Mesendoderm (in vitro differentiated cells): Measurements from ENCODE around the gene ZNF581.

Source experiments
- DNase-seq: peaks from one replicate; pipeline ENCODE4 v3.0.0; 2013
- H2AK5ac ChIP-seq: 2 replicates; pipeline ENCODE4 v1.6.1; 2013; ENCODE audit warnings: low read length, inconsistent platforms
- H2BK120ac ChIP-seq: 2 replicates; pipeline ENCODE4 v1.6.1; 2013; ENCODE audit warnings: low read depth, mild to moderate bottlenecking, low read length, moderate library complexity, mixed read lengths
- H2BK15ac ChIP-seq: replicated peaks from 2 replicates; pipeline ENCODE4 v1.6.1; 2013; ENCODE audit warnings: low read depth, mild to moderate bottlenecking, moderate library complexity
- H2BK5ac ChIP-seq: 2 replicates; pipeline ENCODE4 v1.6.1; 2013; ENCODE audit warnings: low read length, inconsistent platforms
- H3K18ac ChIP-seq: 2 replicates; pipeline ENCODE4 v1.6.1; 2013; ENCODE audit warnings: mild to moderate bottlenecking, low read length, mixed read lengths
- H3K23ac ChIP-seq: one replicate; pipeline ENCODE4 v1.6.1; 2013; ENCODE audit warnings: low read length
- H3K27ac ChIP-seq: 2 replicates; pipeline ENCODE4 v1.5.1; 2013; ENCODE audit warnings: low read depth, mild to moderate bottlenecking, inconsistent platforms, low read length, moderate library complexity
- H3K27me3 ChIP-seq: 2 replicates; pipeline ENCODE4 v1.6.1; 2013; ENCODE audit warnings: low read length, control low read depth, mild to moderate bottlenecking, inconsistent platforms; ENCODE audit not compliant: insufficient read depth, poor library complexity
- H3K36me3 ChIP-seq: 2 replicates; pipeline ENCODE4 v1.6.1; 2013; ENCODE audit warnings: low read length, inconsistent platforms; ENCODE audit not compliant: control insufficient read depth, insufficient read depth
- H3K4ac ChIP-seq: one replicate; pipeline ENCODE4 v1.6.1; 2013; ENCODE audit warnings: low read depth, mild to moderate bottlenecking, low read length, moderate library complexity
- H3K4me1 ChIP-seq: 2 replicates; pipeline ENCODE4 v1.6.1; 2013; ENCODE audit warnings: low read depth, low read length, inconsistent platforms; ENCODE audit not compliant: control insufficient read depth
- H3K4me2 ChIP-seq: 2 replicates; pipeline ENCODE4 v1.6.1; 2013; ENCODE audit warnings: low read length
- H3K4me3 ChIP-seq: 2 replicates; pipeline ENCODE4 v1.5.1; 2013; ENCODE audit warnings: mild to moderate bottlenecking, low read length
- H3K56ac ChIP-seq: one replicate; pipeline ENCODE4 v1.6.1; 2013; ENCODE audit warnings: low read length
- H3K79me1 ChIP-seq: 2 replicates; pipeline ENCODE4 v1.6.1; 2013; ENCODE audit warnings: low read length, inconsistent platforms
- H3K79me2 ChIP-seq: 2 replicates; pipeline ENCODE4 v1.6.1; 2013; ENCODE audit warnings: mild to moderate bottlenecking, low read length; ENCODE audit not compliant: control insufficient read depth, insufficient read depth
- H3K9ac ChIP-seq: 2 replicates; pipeline ENCODE4 v1.6.1; 2013; ENCODE audit warnings: low read length, inconsistent platforms
- H4K5ac ChIP-seq: one replicate; pipeline ENCODE4 v1.6.1; 2013; ENCODE audit warnings: low read length
- H4K8ac ChIP-seq: one replicate; pipeline ENCODE4 v1.6.1; 2013; ENCODE audit warnings: low read depth, mild to moderate bottlenecking, control low read depth, low read length, moderate library complexity
- WGBS: extraction: QIAGEN DNeasy Blood & Tissue Kit; methylation state at CpG from one replicate; pipeline ENCODE4 v1.1.7; 2013; ENCODE audit warnings: low lambda C conversion rate, missing lambda C conversion rate; ENCODE audit not compliant: insufficient coverage; ENCODE audit errors: extremely low coverage; 5-methylcytosine and 5-hydroxymethylcytosine counted together

ZNF581 gene

GRCh38 chr19:55666343-55667005, 23.0 kb downstream of the ZNF581 start:
- Histone ChIP-seq H3K18ac (no peak overlapping the region), H2BK120ac (no peak overlapping the region), H3K4me1 (no peaks in the 10 kb centered on the region), H4K5ac (no peak overlapping the region), H3K27me3 (no peaks in the 10 kb centered on the region), H4K8ac (no peak overlapping the region), H3K27ac (no peak overlapping the region), H3K9ac (no peak overlapping the region), H2AK5ac (no peak overlapping the region), H2BK15ac (no peak overlapping the region), H3K79me1 (peaks cover 17% of the 10 kb centered on the region), H3K79me2 (peaks cover 68% of the 10 kb centered on the region), H3K4me2 (no peak overlapping the region), H3K23ac (no peak overlapping the region), H3K36me3 (peaks cover 38% of the 10 kb centered on the region), H3K4ac (no peak overlapping the region), H2BK5ac (no peak overlapping the region), H3K4me3 (no peak overlapping the region), H3K56ac (no peak overlapping the region)
- no CpG with 5 or more reads among the region's 12 CpGs for WGBS
- no peak for DNase-seq

GRCh38 chr19:55667006-55667381, 23.5 kb downstream of the ZNF581 start:
- DNase-seq: no peak
- H3K4me3 ChIP-seq: no peak overlapping the region
- WGBS: no CpG with 5 or more reads among the region's 4 CpGs

DNA sequence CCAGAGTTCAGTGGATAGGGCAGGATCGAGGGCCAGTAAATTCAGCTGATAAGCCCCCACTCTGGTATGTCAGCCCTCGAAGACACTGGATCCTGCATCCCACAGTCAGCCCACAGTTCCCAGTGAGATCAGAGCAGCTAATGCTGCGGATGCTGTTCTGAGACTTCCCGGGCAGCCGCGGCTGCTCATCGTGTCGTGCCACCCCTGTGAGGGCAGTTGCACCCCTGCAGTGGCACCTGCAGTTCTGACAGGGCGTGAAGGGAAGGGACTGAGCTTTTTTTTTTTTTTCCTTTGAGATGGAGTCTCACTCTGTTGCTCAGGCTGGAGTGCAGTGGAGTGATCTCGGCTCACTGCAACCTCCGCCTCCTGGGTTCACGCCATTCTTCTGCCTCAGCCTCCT, 24.1 kb downstream of the ZNF581 start:
- no peak overlapping the region for H2BK15ac ChIP-seq
- H3K18ac ChIP-seq: no peak overlapping the region
- H4K5ac ChIP-seq: no peak overlapping the region
- no peak overlapping the region for H2BK120ac ChIP-seq
- no peak overlapping the region for H3K4me2 ChIP-seq
- no peaks in the 10 kb centered on the region for H3K4me1 ChIP-seq
- no peak overlapping the region for H3K4ac ChIP-seq
- H3K9ac ChIP-seq: no peak overlapping the region
- H2BK5ac ChIP-seq: no peak overlapping the region
- peaks cover 38% of the 10 kb centered on the region for H3K36me3 ChIP-seq
- H3K4me3 ChIP-seq: no peak overlapping the region
- WGBS: no CpG with 5 or more reads among the region's 12 CpGs
- H2AK5ac ChIP-seq: no peak overlapping the region
- no peak overlapping the region for H3K56ac ChIP-seq
- no peak overlapping the region for H3K23ac ChIP-seq
- no peak for DNase-seq
- no peaks in the 10 kb centered on the region for H3K27me3 ChIP-seq
- H3K79me1 ChIP-seq: peaks cover 17% of the 10 kb centered on the region
- peaks cover 67% of the 10 kb centered on the region for H3K79me2 ChIP-seq
- H4K8ac ChIP-seq: no peak overlapping the region
- H3K27ac ChIP-seq: no peak overlapping the region

More at GRCh38 chr19:55667006-55667381, 23.5 kb downstream of the ZNF581 start:
- Histone ChIP-seq H3K36me3 (peaks cover 38% of the 10 kb centered on the region), H3K79me2 (peaks cover 66% of the 10 kb centered on the region), H2AK5ac (no peak overlapping the region), H2BK5ac (no peak overlapping the region), H4K8ac (no peak overlapping the region), H3K4me1 (no peaks in the 10 kb centered on the region), H4K5ac (no peak overlapping the region), H3K9ac (no peak overlapping the region), H3K27ac (no peak overlapping the region), H3K23ac (no peak overlapping the region), H3K18ac (no peak overlapping the region), H2BK15ac (no peak overlapping the region), H3K4me2 (no peak overlapping the region), H3K4ac (no peak overlapping the region), H3K79me1 (peaks cover 17% of the 10 kb centered on the region), H2BK120ac (no peak overlapping the region), H3K27me3 (no peaks in the 10 kb centered on the region), H3K56ac (no peak overlapping the region)

DNA sequence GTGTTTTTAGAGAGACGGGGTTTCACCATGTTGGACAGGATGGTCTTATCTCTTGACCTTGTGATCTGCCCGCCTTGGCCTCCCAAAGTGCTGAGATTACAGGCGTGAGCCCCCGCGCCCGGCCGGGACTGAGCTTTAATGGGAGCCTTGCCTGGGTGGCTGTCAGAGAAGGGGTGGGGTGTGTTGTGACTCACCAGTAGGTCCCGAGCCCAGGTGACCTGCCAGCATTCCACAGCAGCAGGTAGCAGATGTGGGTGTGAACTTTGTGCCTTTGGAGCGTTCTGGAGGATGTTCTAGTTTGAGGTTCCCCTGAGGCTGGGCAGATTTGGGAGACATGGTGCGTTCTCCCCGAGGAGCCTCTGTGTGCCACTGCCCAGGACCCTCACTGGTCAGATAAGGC, 24.5 kb downstream of the ZNF581 start:
- DNase-seq: no peak
- Histone ChIP-seq H3K4me3 (no peak overlapping the region), H3K36me3 (peaks cover 35% of the 10 kb centered on the region)

DNA sequence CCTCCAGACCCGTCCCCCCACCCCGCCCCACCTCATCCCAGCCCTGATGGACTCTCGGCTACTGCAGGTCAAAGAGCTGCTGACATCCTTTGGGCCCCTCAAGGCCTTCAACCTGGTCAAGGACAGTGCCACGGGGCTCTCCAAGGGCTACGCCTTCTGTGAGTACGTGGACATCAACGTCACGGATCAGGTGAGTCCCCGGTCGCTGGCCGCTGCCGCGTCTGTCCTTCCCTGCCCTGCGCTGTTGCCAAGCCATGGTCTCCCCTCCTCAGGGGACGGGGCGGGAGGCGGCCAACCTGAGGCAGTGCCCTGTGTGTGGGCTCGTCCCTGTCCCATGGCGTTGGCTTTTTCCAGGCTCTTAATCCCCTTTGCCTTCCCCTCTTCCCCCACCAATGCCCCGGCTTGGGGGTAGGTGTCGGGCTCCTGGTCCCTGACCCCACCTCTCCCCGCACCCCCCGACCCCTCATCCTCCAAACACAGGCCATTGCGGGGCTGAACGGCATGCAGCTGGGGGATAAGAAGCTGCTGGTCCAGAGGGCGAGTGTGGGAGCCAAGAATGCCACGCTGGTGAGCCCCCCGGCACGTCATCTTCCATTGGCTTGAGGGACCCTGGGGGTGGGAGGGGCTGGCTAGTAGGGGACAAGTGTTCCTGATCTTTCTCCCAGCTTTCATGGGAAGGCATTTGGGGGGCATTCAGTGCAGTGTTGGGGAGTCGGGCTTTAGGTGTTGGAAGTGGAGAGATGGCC, 25.3 kb downstream of the ZNF581 start:
- Histone ChIP-seq H3K4me1 (no peaks in the 10 kb centered on the region), H3K4me3 (no peak overlapping the region), H3K4ac (no peak overlapping the region), H4K8ac (no peak overlapping the region), H2BK5ac (no peak overlapping the region), H3K56ac (no peak overlapping the region), H3K79me2 (peaks cover 60% of the 10 kb centered on the region), H3K4me2 (no peak overlapping the region), H2BK120ac (no peak overlapping the region), H4K5ac (no peak overlapping the region), H3K9ac (no peak overlapping the region), H3K27ac (no peak overlapping the region), H3K27me3 (no peaks in the 10 kb centered on the region), H3K23ac (no peak overlapping the region), H3K36me3 (peaks cover 26% of the 10 kb centered on the region), H2BK15ac (no peak overlapping the region), H3K18ac (no peak overlapping the region), H2AK5ac (no peak overlapping the region), H3K79me1 (peaks cover 13% of the 10 kb centered on the region)
- no peak for DNase-seq
- WGBS: no CpG with 5 or more reads among the region's 30 CpGs

More for the DNA sequence above, 24.5 kb downstream of the ZNF581 start:
- WGBS: no CpG with 5 or more reads among the region's 11 CpGs
- H2BK5ac ChIP-seq: no peak overlapping the region
- H3K27me3 ChIP-seq: no peaks in the 10 kb centered on the region
- H3K27ac ChIP-seq: no peak overlapping the region
- H2BK15ac ChIP-seq: no peak overlapping the region
- peaks cover 17% of the 10 kb centered on the region for H3K79me1 ChIP-seq
- no peak overlapping the region for H3K4ac ChIP-seq
- no peak overlapping the region for H2BK120ac ChIP-seq
- H3K23ac ChIP-seq: no peak overlapping the region
- H3K9ac ChIP-seq: no peak overlapping the region
- H3K18ac ChIP-seq: no peak overlapping the region
- no peak overlapping the region for H4K8ac ChIP-seq
- H3K56ac ChIP-seq: no peak overlapping the region
- no peak overlapping the region for H2AK5ac ChIP-seq
- no peak overlapping the region for H4K5ac ChIP-seq
- H3K4me2 ChIP-seq: no peak overlapping the region
- H3K79me2 ChIP-seq: peaks cover 63% of the 10 kb centered on the region
- H3K4me1 ChIP-seq: no peaks in the 10 kb centered on the region
